Thymus (tissue), 11 donors: ENCODE data around the gene GPSM3. TPM values are rescaled to one million over a fixed set of nuclear protein-coding genes. Genes with fewer than 3 reads are reported as not detected.
"Not testable (repeated sequence)": the region's sequence is repeated elsewhere in the genome, so short reads cannot be mapped to it uniquely, and the experiment has no call there.

ENCODE experiments used
- DNase-seq, 9 donors: peaks; one replicate each; pipeline ENCODE4 v3.0.0-alpha.2; 2013; ENCODE audit warnings: low spot score in 9 of 9, low read depth in 6 of 9, missing footprints in 1 of 9
- H3K27ac ChIP-seq, 2 donors: one replicate each; pipeline ENCODE4 v1.5.1; 2013; ENCODE audit warnings: control low read depth in 1 of 2, low read depth in 1 of 2, low read length in 1 of 2, mild to moderate bottlenecking in 1 of 2, moderate library complexity in 1 of 2
- H3K27me3 ChIP-seq, 2 donors: one replicate each; pipeline ENCODE4 v1.5.1; 2013; ENCODE audit warnings: low read length in 1 of 2; ENCODE audit not compliant: control insufficient read depth in 2 of 2, insufficient read depth in 1 of 2
- H3K36me3 ChIP-seq, 2 donors: one replicate each; pipeline ENCODE4 v1.5.1; 2013; ENCODE audit warnings: low read length in 1 of 2, mild to moderate bottlenecking in 1 of 2, moderate library complexity in 1 of 2; ENCODE audit not compliant: control insufficient read depth in 2 of 2, insufficient read depth in 2 of 2
- H3K4me1 ChIP-seq, 2 donors: one replicate each; pipeline ENCODE4 v1.5.1; 2013; ENCODE audit warnings: low read length in 2 of 2; ENCODE audit not compliant: control insufficient read depth in 2 of 2, insufficient read depth in 2 of 2
- H3K4me3 ChIP-seq, 2 donors: one replicate each; pipeline ENCODE4 v1.5.1; 2013; ENCODE audit warnings: low read length in 2 of 2, control low read depth in 1 of 2, mild to moderate bottlenecking in 1 of 2
- H3K9me3 ChIP-seq, 2 donors: one replicate each; pipeline ENCODE4 v1.5.1; 2013; ENCODE audit warnings: low read length in 1 of 2, mild to moderate bottlenecking in 1 of 2; ENCODE audit not compliant: control insufficient read depth in 2 of 2, insufficient read depth in 1 of 2
- WGBS: extraction: QIAGEN DNeasy Blood & Tissue Kit; methylation state at CpG from one replicate; pipeline ENCODE4 v1.1.7; 2013; 5-methylcytosine and 5-hydroxymethylcytosine counted together
- polyA plus RNA-seq: library from polyadenylated mRNA; stranded (reverse); fragments of 200-250 nt; gene quantifications from one replicate; pipeline ENCODE4 v1.2.3, GENCODE V29; 2013
- total RNA-seq: library from RNA; stranded (reverse); fragments of 120-200 nt; gene quantifications from one replicate; pipeline ENCODE4 v1.2.4, GENCODE V29; 2013
- donor health status: healthy.

Gene GPSM3
- total and polyA plus RNA-seq, 2 donors: 130 to 146 TPM

DNA sequence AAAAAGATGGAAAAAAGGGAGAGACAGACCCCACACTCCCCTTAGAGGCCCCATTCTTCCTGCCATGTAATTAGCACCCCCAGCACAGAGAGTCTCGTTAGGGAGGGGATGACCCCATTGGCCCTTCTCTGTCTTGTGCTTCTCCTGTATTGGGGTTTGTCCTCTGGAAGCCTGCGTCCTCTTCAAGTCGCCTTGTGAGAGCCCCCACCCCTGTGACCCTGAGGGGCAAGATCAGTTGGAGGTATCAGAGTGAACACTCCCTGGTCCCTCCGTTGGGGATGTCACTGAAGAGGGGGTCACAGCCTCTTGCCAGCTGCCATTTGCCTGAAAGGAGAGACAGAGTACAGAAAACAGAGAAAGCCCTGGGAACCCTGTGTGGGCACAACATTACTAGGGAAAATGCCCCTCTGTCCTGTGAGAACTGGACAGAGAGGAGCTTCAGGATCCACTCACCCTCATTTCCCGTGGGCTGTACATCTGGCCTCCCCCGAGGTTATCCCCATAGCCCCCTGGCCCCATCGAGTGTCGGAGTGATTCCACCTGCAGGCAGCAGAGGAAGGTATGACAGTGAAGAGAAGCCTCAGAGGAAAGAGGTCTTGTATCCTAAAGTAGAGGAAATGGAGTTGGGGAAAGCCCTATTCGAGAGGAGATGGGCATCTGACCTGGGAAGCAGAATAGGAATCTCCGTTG lies 6.1 kb downstream of the GPSM3 start:
- peaks cover 58 to 73% of the 10 kb centered on the region in 2 donors for H3K36me3 ChIP-seq
- not testable (repeated sequence) for H3K9me3 ChIP-seq, DNase-seq, H3K27me3 ChIP-seq, H3K4me3 ChIP-seq
- peaks cover 26 to 49% of the 10 kb centered on the region in 2 donors for H3K4me1 ChIP-seq
- peak overlapping the region; percentile 68 for H3K27ac ChIP-seq
- 85% methylated on average over 10 of the region's 10 CpGs for WGBS

DNA sequence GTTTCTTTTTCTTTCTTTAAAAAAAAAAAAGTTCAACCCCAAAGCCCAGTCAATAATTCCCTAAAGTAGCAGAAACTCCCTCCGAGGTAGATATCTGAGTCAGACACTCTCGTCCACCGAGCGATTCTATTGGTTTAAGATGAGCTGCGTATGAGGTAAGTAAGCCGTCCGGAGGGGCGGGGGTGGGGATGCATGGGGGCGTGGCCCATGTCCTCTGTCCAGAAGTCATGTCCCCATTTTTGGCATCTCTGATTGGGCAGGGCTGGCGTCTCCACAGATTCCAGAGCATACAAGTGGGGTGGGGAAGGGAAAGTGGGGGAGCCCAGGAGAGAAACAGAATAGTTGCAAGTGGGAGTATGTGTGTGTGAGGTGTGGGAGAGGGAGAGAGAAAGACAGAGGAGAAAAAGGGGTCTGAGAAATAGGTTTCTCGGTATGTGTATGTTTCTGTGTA lies 6.7 kb downstream of the GPSM3 start:
- peaks cover 22 to 43% of the 10 kb centered on the region in 2 donors for H3K4me1 ChIP-seq
- H3K9me3 ChIP-seq, H3K27me3 ChIP-seq, DNase-seq, H3K4me3 ChIP-seq: not testable (repeated sequence)
- H3K27ac ChIP-seq: peak overlapping the region in 1 of 2 donors; percentile 11
- WGBS: 87% methylated on average over 11 of the region's 11 CpGs
- peaks cover 61 to 74% of the 10 kb centered on the region in 2 donors for H3K36me3 ChIP-seq

GRCh38 chr6:32184084-32184640 lies 8.3 kb downstream of the GPSM3 start, which contains the start of gene AGER:
Gene AGER (minus strand): TSS chr6:32184253. CDS start chr6:32184222, 31 bp downstream.
- Histone ChIP-seq H3K9me3 (peaks cover 1 to 2% of the 10 kb centered on the region in 2 donors), H3K4me1 (peaks cover 28 to 46% of the 10 kb centered on the region in 2 donors), H3K36me3 (peaks cover 66 to 85% of the 10 kb centered on the region in 2 donors), H3K27ac (no peak within 1 kb of the TSS), H3K4me3 (no peak within 1 kb of the TSS), H3K27me3 (no peaks in the 10 kb centered on the region)
- 97% methylated on average over 6 of the region's 6 CpGs for WGBS
- DNase-seq: no peak

DNA sequence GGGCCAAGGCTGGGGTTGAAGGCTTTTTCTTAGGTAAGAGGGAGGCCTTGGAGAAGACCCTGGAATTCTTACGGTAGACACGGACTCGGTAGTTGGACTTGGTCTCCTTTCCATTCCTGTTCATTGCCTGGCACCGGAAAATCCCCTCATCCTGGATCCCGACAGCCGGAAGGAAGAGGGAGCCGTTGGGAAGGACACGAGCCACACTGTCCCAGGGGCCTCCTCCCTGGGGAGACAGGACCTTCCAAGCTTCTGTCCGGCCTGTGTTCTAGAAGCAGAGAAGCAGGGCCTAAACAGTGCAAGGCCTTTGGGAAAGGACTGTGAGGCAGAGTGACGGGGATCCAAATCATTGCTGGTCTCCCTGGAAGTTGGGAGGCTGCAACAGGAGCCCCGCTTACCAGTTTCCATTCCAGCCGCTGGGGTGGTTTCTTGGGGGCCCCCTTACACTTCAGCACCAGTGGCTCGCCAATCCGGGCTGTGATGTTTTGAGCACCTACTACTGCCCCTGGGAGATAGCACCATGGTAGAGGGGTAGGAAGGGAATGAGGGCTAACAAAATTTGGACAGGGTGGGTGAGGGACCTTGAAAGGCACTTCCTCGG lies 8.9 kb downstream of the GPSM3 start:
- Histone ChIP-seq H3K36me3 (peaks cover 65 to 79% of the 10 kb centered on the region in 2 donors), H3K4me3 (no peak overlapping the region), H3K4me1 (peaks cover 24 to 46% of the 10 kb centered on the region in 2 donors), H3K27ac (no peak overlapping the region), H3K9me3 (peaks cover 0 to 1% of the 10 kb centered on the region in 2 donors), H3K27me3 (no peaks in the 10 kb centered on the region)
- 98% methylated on average over 15 of the region's 15 CpGs for WGBS
- DNase-seq: no peak

- peaks cover 61 to 74% of the 10 kb centered on the region in 2 donors for H3K36me3 ChIP-seq
- H3K27me3 ChIP-seq: no peaks in the 10 kb centered on the region
- H3K4me1 ChIP-seq: peaks cover 19 to 41% of the 10 kb centered on the region in 2 donors
- H3K4me3 ChIP-seq: no peak overlapping the region
- 94% methylated on average over 3 of the region's 3 CpGs for WGBS
- no peak for DNase-seq
- H3K9me3 ChIP-seq: peaks cover 0 to 1% of the 10 kb centered on the region in 2 donors
- no peak overlapping the region for H3K27ac ChIP-seq
Measured at GRCh38 chr6:32183030-32183429, 9.4 kb downstream of the GPSM3 start.

- DNase-seq: no peak
- peaks cover 14 to 38% of the 10 kb centered on the region in 2 donors for H3K4me1 ChIP-seq
- no peak overlapping the region for H3K27ac ChIP-seq
- no peak overlapping the region for H3K4me3 ChIP-seq
- H3K36me3 ChIP-seq: peaks cover 56 to 69% of the 10 kb centered on the region in 2 donors
- peaks cover 0 to 1% of the 10 kb centered on the region in 2 donors for H3K9me3 ChIP-seq
- WGBS: 97% methylated on average over 10 of the region's 10 CpGs
- no peaks in the 10 kb centered on the region for H3K27me3 ChIP-seq
Measured at GRCh38 chr6:32182555-32182981, 9.9 kb downstream of the GPSM3 start.

- H3K27me3 ChIP-seq: no peaks in the 10 kb centered on the region
- H3K36me3 ChIP-seq: peaks cover 51 to 64% of the 10 kb centered on the region in 2 donors
- no peak for DNase-seq
- H3K4me1 ChIP-seq: peaks cover 11 to 38% of the 10 kb centered on the region in 2 donors
- 94% methylated on average over 10 of the region's 10 CpGs for WGBS
- H3K27ac ChIP-seq: no peak overlapping the region
- no peak overlapping the region for H3K4me3 ChIP-seq
- H3K9me3 ChIP-seq: peaks cover 0 to 1% of the 10 kb centered on the region in 2 donors
Measured at GRCh38 chr6:32181915-32182529, 10.4 kb downstream of the GPSM3 start.

- 97% methylated on average over 15 of the region's 15 CpGs for WGBS
- peaks cover 0 to 1% of the 10 kb centered on the region in 2 donors for H3K9me3 ChIP-seq
- DNase-seq: no peak
Measured at GRCh38 chr6:32181148-32181702, 11.2 kb downstream of the GPSM3 start.

More at GRCh38 chr6:32181148-32181702, 11.2 kb downstream of the GPSM3 start:
- H3K36me3 ChIP-seq: peaks cover 43 to 56% of the 10 kb centered on the region in 2 donors
- H3K27me3 ChIP-seq: no peaks in the 10 kb centered on the region
- no peak overlapping the region for H3K27ac ChIP-seq
- no peak overlapping the region for H3K4me3 ChIP-seq
- peaks cover 14 to 39% of the 10 kb centered on the region in 2 donors for H3K4me1 ChIP-seq
